PC-9 (cell line): ENCODE data around the gene PRKCB.

ENCODE experiments used
- EZH2 ChIP-seq: fragments of 200-600 bp; sonication (generic); IDR thresholded peaks from 2 replicates; pipeline ENCODE4 v1.8.0; 2017; ENCODE audit warnings: antibody characterized with exemption, low read depth
- TF ChIP-seq, protein P1 (sequence below): fragments of 200-600 bp; sonication (generic); conservative IDR thresholded peaks from 2 replicates; pipeline ENCODE4 v1.6.1; 2017; ENCODE audit warnings: mixed run types, antibody characterized with exemption, mild to moderate bottlenecking, moderate library complexity

DNA sequence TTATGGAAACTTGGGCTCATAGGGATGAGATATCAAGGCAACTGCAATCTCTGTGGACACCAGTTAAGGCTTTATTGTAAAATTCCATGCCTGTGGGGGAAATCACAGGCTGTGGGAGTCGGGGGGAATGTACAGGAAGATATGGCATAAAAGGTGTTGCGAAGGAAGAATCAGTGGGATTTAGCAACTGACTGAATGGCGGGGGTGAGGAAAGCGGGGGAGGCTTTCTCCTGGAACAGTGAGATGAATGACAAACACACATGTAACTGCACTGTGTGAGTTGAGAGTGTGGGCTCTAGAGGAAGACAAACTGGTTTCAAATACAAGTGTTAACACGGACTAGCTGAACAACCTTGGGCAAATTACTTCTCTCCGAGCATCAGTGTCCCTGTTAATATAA lies 143.7 kb downstream of the PRKCB start:
- TF ChIP-seq, protein P1, sequence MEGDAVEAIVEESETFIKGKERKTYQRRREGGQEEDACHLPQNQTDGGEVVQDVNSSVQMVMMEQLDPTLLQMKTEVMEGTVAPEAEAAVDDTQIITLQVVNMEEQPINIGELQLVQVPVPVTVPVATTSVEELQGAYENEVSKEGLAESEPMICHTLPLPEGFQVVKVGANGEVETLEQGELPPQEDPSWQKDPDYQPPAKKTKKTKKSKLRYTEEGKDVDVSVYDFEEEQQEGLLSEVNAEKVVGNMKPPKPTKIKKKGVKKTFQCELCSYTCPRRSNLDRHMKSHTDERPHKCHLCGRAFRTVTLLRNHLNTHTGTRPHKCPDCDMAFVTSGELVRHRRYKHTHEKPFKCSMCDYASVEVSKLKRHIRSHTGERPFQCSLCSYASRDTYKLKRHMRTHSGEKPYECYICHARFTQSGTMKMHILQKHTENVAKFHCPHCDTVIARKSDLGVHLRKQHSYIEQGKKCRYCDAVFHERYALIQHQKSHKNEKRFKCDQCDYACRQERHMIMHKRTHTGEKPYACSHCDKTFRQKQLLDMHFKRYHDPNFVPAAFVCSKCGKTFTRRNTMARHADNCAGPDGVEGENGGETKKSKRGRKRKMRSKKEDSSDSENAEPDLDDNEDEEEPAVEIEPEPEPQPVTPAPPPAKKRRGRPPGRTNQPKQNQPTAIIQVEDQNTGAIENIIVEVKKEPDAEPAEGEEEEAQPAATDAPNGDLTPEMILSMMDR, result no peak
- no peak for TF ChIP-seq EZH2
